ENCODE results near the gene ERVH48-1. TPM values are rescaled to one million over a fixed set of nuclear protein-coding genes. Genes with fewer than 3 reads are reported as not detected.

The ERVH48-1 gene
- total RNA-seq (0.07 and 0.42 TPM in 2 replicates), polyA plus RNA-seq (0.11 and 0.24 TPM in 2 replicates)

DNA sequence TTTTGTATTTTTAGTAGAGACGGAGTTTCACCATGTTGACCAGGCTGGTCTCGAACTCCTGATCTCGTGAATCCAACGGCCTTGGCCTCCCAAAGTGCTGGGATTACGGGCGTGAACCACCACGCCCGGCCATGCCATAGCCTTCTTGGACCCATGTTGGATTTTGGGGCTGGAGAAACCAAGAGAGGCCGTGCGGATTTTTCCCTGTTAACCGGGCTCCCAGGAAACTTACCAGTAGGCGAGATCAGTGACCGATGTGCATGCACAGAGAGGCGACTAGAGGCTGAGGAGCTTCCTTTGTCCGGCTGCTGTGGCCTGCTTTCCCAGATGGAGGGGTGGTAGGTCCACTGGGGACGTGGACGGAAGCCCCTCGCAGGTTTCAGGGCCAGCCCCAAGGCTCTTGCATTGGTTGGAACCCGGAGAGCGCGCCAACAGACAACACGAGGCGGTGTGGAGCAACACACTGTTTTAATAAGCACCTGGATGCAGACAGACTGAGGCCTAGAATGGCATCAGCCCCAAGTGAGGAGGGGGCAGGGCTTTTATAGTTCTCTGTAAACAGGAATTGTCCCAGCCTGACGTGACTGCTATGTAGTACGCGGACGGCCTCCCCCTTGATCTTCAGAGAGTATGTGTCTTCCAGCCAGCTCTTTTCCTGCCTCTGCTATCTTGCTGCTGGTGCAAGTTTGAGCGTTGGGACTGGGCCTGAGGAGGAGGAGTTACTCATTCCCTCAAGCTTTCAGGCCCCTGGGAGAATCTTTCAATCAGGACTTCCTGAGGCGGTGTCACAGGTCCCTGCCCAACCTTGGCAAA, at the start of gene ERVH48-1:
ERVH48-1 (minus strand) TSS at position 517 of the 813 bp plus-strand sequence. CDS start 6,624 bp downstream, outside the sequence.
- Histone ChIP-seq H3K4me1 (ENCODE audit: low read depth) (peaks cover 4% of the 10 kb centered on the region), H3K4me3 (no peak within 1 kb of the TSS), H3K36me3 (no peaks in the 10 kb centered on the region), H3K27me3 (no peaks in the 10 kb centered on the region), H3K27ac (peak within 1 kb of the TSS; percentile 69), H3K9me3 (ENCODE audit: low read depth) (no peaks in the 10 kb centered on the region)
- DNase-seq (ENCODE audit: low read depth in 1 of 2, low spot score in 1 of 2), result peak; percentile 15 to 35
- TF ChIP-seq, protein P1, sequence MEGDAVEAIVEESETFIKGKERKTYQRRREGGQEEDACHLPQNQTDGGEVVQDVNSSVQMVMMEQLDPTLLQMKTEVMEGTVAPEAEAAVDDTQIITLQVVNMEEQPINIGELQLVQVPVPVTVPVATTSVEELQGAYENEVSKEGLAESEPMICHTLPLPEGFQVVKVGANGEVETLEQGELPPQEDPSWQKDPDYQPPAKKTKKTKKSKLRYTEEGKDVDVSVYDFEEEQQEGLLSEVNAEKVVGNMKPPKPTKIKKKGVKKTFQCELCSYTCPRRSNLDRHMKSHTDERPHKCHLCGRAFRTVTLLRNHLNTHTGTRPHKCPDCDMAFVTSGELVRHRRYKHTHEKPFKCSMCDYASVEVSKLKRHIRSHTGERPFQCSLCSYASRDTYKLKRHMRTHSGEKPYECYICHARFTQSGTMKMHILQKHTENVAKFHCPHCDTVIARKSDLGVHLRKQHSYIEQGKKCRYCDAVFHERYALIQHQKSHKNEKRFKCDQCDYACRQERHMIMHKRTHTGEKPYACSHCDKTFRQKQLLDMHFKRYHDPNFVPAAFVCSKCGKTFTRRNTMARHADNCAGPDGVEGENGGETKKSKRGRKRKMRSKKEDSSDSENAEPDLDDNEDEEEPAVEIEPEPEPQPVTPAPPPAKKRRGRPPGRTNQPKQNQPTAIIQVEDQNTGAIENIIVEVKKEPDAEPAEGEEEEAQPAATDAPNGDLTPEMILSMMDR (IDR thresholded peaks at IDR 0.05; ENCODE audit: low read depth, low read length), result no peak

DNA sequence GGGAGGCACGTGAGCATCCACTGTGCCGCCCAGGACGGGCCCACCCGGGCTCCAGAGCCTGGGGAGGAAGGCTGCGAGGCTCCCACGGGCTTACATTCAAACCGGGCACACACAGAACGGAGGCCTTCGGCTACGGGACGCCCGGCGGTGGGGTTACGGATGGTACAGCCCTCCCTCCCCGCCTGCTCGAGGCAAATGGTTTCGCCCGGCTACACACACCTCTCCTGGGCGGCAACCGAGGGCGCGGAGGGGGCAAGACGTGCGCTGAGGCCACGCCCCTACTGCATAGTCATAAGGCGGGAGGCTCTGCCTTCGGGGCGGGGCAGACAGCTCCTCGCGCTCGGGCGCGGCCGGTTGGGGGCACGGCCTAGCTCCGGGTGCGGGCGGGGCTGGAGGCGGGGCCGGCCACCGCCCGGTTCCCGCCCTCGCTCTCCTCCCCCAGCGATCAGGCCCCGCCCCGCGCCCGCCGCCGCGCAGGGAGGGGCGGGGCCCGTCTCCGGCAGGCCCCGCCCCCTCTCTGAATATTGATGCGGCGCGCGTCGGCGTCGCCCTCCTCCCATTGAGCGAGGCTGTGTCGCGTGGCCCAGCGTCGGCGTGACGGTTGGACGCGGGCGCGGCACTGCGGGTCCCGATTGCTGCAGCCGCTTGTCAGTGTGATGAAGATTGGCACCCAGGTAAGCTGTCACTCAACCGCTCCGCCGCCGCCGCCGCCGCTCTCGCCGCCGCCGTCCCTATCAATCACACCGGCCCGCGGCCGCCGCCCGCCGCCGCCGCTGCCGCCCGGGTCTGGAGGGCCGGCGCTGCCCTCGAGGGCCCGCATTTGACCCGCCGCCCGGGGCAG, 48.8 kb upstream of the ERVH48-1 start, which contains the start of gene PKNOX1:
PKNOX1 (plus strand) TSS at position 572 of the 841 bp plus-strand sequence. CDS start 29,820 bp downstream, outside the sequence.
- Histone ChIP-seq H3K27ac (peak within 1 kb of the TSS; percentile 100), H3K36me3 (no peaks in the 10 kb centered on the region), H3K4me1 (ENCODE audit: low read depth) (peaks cover 17% of the 10 kb centered on the region), H3K27me3 (no peaks in the 10 kb centered on the region), H3K9me3 (ENCODE audit: low read depth) (peaks cover 3% of the 10 kb centered on the region), H3K4me3 (peak within 1 kb of the TSS; percentile 76)
- peak; percentile 100 for DNase-seq (ENCODE audit: low read depth in 1 of 2, low spot score in 1 of 2)
- TF ChIP-seq, protein P1 (IDR thresholded peaks at IDR 0.05; ENCODE audit: low read depth, low read length), result no peak

DNA sequence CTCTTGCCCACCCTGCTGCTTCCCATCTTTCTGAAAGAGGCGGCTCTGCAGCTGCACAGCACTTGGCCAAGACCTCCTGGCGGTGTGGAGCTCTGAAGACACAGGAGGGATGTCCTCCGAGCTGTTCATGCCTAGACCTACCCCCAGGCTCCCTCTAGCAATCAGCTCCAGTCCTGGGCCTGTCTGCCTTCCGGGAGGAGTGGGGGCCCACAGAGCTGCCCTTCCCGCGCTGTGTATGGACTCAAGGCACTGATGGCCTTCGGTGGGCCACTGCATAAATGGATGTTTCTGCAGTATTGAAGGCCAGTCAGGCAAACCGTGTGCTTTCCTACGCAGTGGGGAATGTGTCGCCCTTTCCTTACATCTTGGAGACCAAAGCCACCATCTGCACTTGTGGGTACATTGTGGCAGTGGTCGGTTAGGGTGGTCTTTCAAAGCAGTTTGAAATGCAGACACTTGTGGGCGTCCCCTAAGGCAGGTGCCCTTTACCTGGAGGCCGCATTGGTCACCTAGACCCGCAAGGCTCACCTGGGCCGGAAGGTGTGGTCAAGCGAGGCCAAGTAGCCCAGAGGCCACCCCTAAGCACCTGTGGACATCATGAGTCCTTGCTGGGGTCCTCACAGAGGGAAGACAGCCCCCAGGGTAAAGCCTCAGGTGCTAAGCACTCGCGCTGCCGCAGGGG, 48.0 kb upstream of the ERVH48-1 start:
- peaks cover 22% of the 10 kb centered on the region for H3K4me1 ChIP-seq (ENCODE audit: low read depth)
- DNase-seq (ENCODE audit: low read depth in 1 of 2, low spot score in 1 of 2), result no peak
- H3K4me3 ChIP-seq, result peak overlapping the region; percentile 39
- no peaks in the 10 kb centered on the region for H3K27me3 ChIP-seq
- TF ChIP-seq, protein P1 (IDR thresholded peaks at IDR 0.05; ENCODE audit: low read depth, low read length), result no peak
- peaks cover 3% of the 10 kb centered on the region for H3K9me3 ChIP-seq (ENCODE audit: low read depth)
- peak overlapping the region; percentile 95 for H3K27ac ChIP-seq
- no peaks in the 10 kb centered on the region for H3K36me3 ChIP-seq

DNA sequence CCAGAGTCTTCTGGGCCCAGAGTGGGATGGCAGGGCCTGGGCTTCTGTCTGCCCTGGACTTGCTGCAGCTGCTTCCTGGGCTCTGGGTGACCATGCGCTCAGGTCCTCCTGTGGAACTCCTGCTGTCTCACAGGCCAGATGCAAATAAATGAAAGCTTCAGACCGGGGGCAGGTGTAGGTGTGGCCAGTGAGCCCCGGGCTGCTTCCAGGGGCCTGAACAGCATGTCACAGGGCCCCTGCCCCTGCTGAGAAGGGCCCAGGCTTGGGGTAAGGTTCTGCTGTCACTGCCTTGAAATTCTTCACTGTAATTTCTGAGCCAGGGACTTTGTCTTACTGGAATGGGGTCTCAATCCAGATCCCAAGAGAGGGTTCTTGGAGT, 46.5 kb upstream of the ERVH48-1 start:
- no peak overlapping the region for H3K4me3 ChIP-seq
- no peaks in the 10 kb centered on the region for H3K36me3 ChIP-seq
- TF ChIP-seq, protein P1 (IDR thresholded peaks at IDR 0.05; ENCODE audit: low read depth, low read length), result no peak
- peaks cover 22% of the 10 kb centered on the region for H3K4me1 ChIP-seq (ENCODE audit: low read depth)
- H3K9me3 ChIP-seq (ENCODE audit: low read depth), result peaks cover under 1% of the 10 kb centered on the region
- peak overlapping the region; percentile 67 for H3K27ac ChIP-seq
- no peaks in the 10 kb centered on the region for H3K27me3 ChIP-seq
- DNase-seq (ENCODE audit: low read depth in 1 of 2, low spot score in 1 of 2), result no peak
